HUES64 (cell line): ENCODE data around the gene CD81.
A peak's percentile ranks its signal among the peaks of the same experiment; 100 is the strongest.

ENCODE experiments used
- H3K27ac ChIP-seq: 2 replicates; pipeline ENCODE4 v1.7.0; 2013; ENCODE audit warnings: low read depth, low read length, inconsistent platforms
- H3K27me3 ChIP-seq: 2 replicates; pipeline ENCODE4 v1.6.1; 2013; ENCODE audit warnings: mild to moderate bottlenecking, low read length; ENCODE audit not compliant: insufficient read depth
- H3K36me3 ChIP-seq: 2 replicates; pipeline ENCODE4 v1.6.1; 2013; ENCODE audit warnings: mild to moderate bottlenecking, low read length; ENCODE audit not compliant: insufficient read depth
- H3K4me1 ChIP-seq: 2 replicates; pipeline ENCODE4 v1.6.1; 2013; ENCODE audit warnings: mild to moderate bottlenecking, low read length, moderate library complexity; ENCODE audit not compliant: insufficient read depth
- H3K4me3 ChIP-seq: 2 replicates; pipeline ENCODE4 v1.5.1; 2013; ENCODE audit warnings: mild to moderate bottlenecking, low read length, moderate library complexity
- H3K9ac ChIP-seq: 2 replicates; pipeline ENCODE4 v1.6.1; 2013; ENCODE audit warnings: mild to moderate bottlenecking, low read depth, low read length
- H3K9me3 ChIP-seq: 2 replicates; pipeline ENCODE4 v1.6.1; 2013; ENCODE audit warnings: low read depth, low read length; ENCODE audit not compliant: insufficient read depth
- WGBS: fragments of 150-250, 120-280 bp; methylation state at CpG from one replicate; pipeline ENCODE4 v1.1.7; 2013; ENCODE audit warnings: missing lambda C conversion rate; 5-methylcytosine and 5-hydroxymethylcytosine counted together

CD81 gene

GRCh38 chr11:2378527-2379210 is 1.6 kb downstream of the CD81 start:
- 29% methylated on average over 23 of the region's 23 CpGs for WGBS

GRCh38 chr11:2379466-2380174 is 2.5 kb downstream of the CD81 start:
- H3K9me3 ChIP-seq, result no peaks in the 10 kb centered on the region
- no peak overlapping the region for H3K9ac ChIP-seq
- WGBS, result 91% methylated on average over 11 of the region's 11 CpGs
- no peak overlapping the region for H3K4me3 ChIP-seq
- no peaks in the 10 kb centered on the region for H3K4me1 ChIP-seq
- no peak overlapping the region for H3K27ac ChIP-seq
- H3K27me3 ChIP-seq, result 0 out of 2 replicates have a peak, but pooled peaks cover 6% of the 10 kb centered on the region
- H3K36me3 ChIP-seq, result 0 out of 2 replicates have a peak, but pooled peaks cover 3% of the 10 kb centered on the region

More at GRCh38 chr11:2378527-2379210, 1.6 kb downstream of the CD81 start:
- Histone ChIP-seq H3K9ac (peak overlapping the region; percentile 87), H3K27ac (no peak overlapping the region), H3K4me3 (peak overlapping the region; percentile 98), H3K4me1 (no peaks in the 10 kb centered on the region), H3K9me3 (no peaks in the 10 kb centered on the region), H3K36me3 (0 out of 2 replicates have a peak, but pooled peaks cover 2% of the 10 kb centered on the region), H3K27me3 (0 out of 2 replicates have a peak, but pooled peaks cover 6% of the 10 kb centered on the region)

- Histone ChIP-seq H3K4me3 (no peak overlapping the region), H3K27ac (no peak overlapping the region), H3K9me3 (no peaks in the 10 kb centered on the region), H3K9ac (no peak overlapping the region), H3K27me3 (0 out of 2 replicates have a peak, but pooled peaks cover 6% of the 10 kb centered on the region), H3K4me1 (no peaks in the 10 kb centered on the region), H3K36me3 (peaks cover 9% of the 10 kb centered on the region; the same call in 1 of the 2 replicates)
- 90% methylated on average over 13 of the region's 13 CpGs for WGBS
Measured at GRCh38 chr11:2380396-2380795, 3.3 kb downstream of the CD81 start.

GRCh38 chr11:2380807-2381350 is 3.8 kb downstream of the CD81 start:
- H3K9ac ChIP-seq, result no peak overlapping the region

DNA sequence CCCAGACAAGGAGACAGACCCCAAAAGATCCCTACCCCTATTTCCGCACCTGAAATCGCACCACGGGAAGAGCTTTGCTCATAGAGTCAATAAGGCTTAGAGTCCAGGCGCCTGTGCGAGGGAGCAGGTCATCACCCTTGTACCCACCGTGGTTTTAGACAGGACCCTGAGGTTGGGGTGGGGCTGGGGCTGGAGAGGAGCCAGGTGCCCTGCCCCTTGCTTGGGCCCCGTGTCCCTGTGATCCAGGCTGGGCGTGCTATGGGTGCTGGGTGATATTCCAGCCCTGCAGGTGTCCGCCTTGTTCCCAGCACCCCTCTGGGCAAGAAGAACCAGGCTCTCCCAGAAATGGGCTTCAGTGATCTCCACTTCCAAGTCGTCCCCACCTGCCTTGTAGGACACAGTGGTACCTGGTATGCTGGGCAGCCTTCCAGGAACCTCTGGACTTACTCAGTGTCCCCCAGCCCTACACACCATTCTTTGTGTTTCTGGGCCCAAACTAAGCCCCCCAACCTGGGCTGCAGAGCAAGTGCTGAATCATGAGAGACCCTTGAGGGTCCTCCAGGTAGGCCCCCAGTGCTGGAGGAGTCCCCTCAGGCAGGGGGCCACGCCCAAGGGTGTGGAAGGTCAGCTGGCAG is 4.5 kb downstream of the CD81 start:
- H3K4me3 ChIP-seq, result no peak overlapping the region
- H3K27me3 ChIP-seq, result 0 out of 2 replicates have a peak, but pooled peaks cover 3% of the 10 kb centered on the region
- H3K9me3 ChIP-seq, result no peaks in the 10 kb centered on the region
- WGBS, result 95% methylated on average over 11 of the region's 11 CpGs
- no peak overlapping the region for H3K27ac ChIP-seq
- no peak overlapping the region for H3K9ac ChIP-seq
- no peaks in the 10 kb centered on the region for H3K4me1 ChIP-seq
- peaks cover 6% of the 10 kb centered on the region; the same call in 1 of the 2 replicates for H3K36me3 ChIP-seq

More at GRCh38 chr11:2380807-2381350, 3.8 kb downstream of the CD81 start:
- Histone ChIP-seq H3K27me3 (0 out of 2 replicates have a peak, but pooled peaks cover 6% of the 10 kb centered on the region), H3K9me3 (no peaks in the 10 kb centered on the region), H3K4me1 (no peaks in the 10 kb centered on the region), H3K36me3 (peaks cover 6% of the 10 kb centered on the region; the same call in 1 of the 2 replicates), H3K27ac (no peak overlapping the region), H3K4me3 (no peak overlapping the region)
- 94% methylated on average over 20 of the region's 20 CpGs for WGBS

- Histone ChIP-seq H3K27ac (no peak overlapping the region), H3K4me3 (no peak overlapping the region), H3K9ac (no peak overlapping the region), H3K36me3 (peaks cover 6% of the 10 kb centered on the region; the same call in 1 of the 2 replicates), H3K9me3 (no peaks in the 10 kb centered on the region), H3K4me1 (no peaks in the 10 kb centered on the region), H3K27me3 (no peaks in the 10 kb centered on the region)
- WGBS, result 89% methylated on average over 11 of the region's 11 CpGs
Measured at GRCh38 chr11:2382129-2382517, 5.0 kb downstream of the CD81 start.

DNA sequence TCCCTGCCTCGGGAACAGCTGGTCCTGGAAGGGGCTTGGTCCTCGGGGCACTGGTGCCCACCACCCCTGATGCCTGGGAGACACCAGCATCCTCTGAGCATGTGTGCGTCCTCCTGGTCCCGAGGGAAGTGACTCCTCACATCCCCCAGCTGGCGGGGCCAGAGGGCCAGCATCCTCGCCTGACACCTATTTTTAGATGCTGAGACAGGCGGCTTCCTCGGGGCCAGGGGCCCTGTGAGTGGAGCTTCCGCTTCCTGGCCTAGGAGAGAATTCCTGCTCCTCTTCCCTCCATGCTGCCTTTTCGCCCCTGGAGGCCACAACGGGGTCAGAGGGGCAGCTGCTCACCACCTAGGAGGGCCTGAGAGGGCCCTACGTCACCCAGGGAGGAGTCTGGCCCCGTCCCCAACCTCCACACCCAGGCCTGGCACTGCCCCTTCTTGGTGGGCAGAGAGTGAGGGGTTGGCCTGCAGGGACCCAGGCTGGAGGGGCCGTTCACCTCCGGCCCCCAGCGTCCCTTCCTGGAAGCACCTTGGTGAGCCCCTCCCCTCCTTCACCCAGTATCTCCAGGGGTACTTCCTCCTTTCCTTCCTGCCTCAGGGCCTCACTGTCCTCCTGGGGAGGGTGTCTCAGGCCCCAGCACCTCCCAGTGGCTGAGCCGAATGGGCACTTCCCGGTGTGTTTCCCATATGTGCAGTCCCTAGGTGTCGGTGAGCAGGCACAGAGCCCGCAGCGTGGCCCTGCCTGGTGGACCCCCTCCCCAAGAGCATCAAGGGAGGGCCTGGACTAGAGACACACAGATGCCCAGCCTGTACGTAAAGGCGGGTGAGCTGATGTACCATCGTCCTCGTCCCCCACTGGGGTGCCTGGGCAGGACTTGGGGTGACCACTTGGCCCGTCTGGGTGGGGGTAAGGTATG is 6.1 kb downstream of the CD81 start:
- Histone ChIP-seq H3K9me3 (no peaks in the 10 kb centered on the region), H3K9ac (no peak overlapping the region; the same call in 1 of the 2 replicates), H3K4me3 (no peak overlapping the region), H3K36me3 (peaks cover 6% of the 10 kb centered on the region; the same call in 1 of the 2 replicates), H3K27ac (no peak overlapping the region), H3K27me3 (no peaks in the 10 kb centered on the region), H3K4me1 (no peaks in the 10 kb centered on the region)
- 88% methylated on average over 26 of the region's 26 CpGs for WGBS

GRCh38 chr11:2383852-2384804 is 7.0 kb downstream of the CD81 start:
- Histone ChIP-seq H3K9me3 (no peaks in the 10 kb centered on the region), H3K36me3 (peaks cover 6% of the 10 kb centered on the region; the same call in 1 of the 2 replicates), H3K9ac (no peak overlapping the region), H3K4me1 (no peaks in the 10 kb centered on the region), H3K27me3 (no peaks in the 10 kb centered on the region), H3K27ac (no peak overlapping the region), H3K4me3 (no peak overlapping the region)
- 88% methylated on average over 27 of the region's 33 CpGs for WGBS

- Histone ChIP-seq H3K27me3 (no peaks in the 10 kb centered on the region), H3K4me3 (no peak overlapping the region), H3K4me1 (no peaks in the 10 kb centered on the region), H3K9me3 (no peaks in the 10 kb centered on the region), H3K9ac (no peak overlapping the region), H3K27ac (no peak overlapping the region), H3K36me3 (peaks cover 6% of the 10 kb centered on the region; the same call in 1 of the 2 replicates)
- WGBS, result 90% methylated on average over 47 of the region's 48 CpGs
Measured at GRCh38 chr11:2385156-2386151, 8.3 kb downstream of the CD81 start.
